Measurements from ENCODE around the gene TNFAIP1. TPM values are rescaled to one million over a fixed set of nuclear protein-coding genes. Genes with fewer than 3 reads are reported as not detected.

Gene TNFAIP1, protein sequence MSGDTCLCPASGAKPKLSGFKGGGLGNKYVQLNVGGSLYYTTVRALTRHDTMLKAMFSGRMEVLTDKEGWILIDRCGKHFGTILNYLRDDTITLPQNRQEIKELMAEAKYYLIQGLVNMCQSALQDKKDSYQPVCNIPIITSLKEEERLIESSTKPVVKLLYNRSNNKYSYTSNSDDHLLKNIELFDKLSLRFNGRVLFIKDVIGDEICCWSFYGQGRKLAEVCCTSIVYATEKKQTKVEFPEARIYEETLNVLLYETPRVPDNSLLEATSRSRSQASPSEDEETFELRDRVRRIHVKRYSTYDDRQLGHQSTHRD
- total RNA-seq = 22.8 and 26.0 TPM in 2 replicates

GRCh38 chr17:28335201-28335958 lies at the start of gene TNFAIP1, which contains the start of gene IFT20:
TSS of gene TNFAIP1 (plus strand) at chr17:28335761. CDS start at chr17:28339522, 3,761 bp downstream.
TSS of gene IFT20 (minus strand) at chr17:28335472. CDS start at chr17:28331985, 3,487 bp downstream.

GRCh38 chr17:28318759-28319597 lies 16.6 kb upstream of the TNFAIP1 start, which contains the start of gene TMEM97:
TSS of gene TMEM97 (plus strand) at chr17:28319200. CDS start at chr17:28319240, 40 bp downstream.

DNA sequence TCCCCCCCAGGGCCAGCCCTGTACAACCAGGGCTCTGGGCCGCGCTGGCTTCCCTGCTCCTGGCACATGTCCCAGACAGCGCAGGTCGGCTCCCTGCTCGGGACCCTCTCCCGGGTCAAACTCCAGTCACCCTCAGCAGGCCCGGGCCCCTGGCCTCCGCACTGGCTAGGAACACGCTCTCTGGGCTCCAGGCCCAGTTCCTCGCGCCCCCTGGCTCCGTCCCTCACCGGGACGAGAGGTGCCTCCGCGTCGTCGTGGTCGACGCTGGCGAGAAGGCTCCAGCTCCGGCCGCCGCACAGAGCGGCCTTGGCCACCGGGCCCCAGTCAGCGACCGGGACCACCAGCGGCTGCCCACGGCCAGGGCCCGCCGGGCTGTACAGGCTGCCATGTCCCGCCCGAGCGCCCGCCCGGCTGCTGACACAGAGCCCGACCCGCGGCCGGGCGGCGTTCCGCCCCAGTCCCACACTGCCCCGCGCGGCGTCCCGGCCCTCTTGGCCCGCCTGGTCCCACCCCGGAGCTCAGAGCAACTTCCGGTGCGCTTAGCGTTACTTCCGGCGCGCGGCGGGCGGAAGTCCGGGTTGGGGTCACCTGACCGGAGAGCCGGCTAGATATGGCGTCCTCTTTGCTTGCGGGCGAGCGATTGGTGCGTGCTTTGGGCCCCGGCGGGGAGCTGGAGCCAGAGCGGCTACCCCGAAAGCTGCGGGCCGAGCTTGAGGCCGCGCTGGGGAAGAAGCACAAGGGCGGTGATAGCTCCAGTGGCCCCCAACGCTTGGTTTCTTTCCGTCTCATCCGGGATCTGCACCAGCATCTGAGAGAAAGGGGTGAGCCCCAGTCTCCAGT lies 21.7 kb downstream of the TNFAIP1 start, which contains the start of gene POLDIP2:
Gene POLDIP2, minus strand, starts transcription at position 467 of the 840 bp plus-strand sequence. Its CDS starts 79 bp downstream, at position 388.

GRCh38 chr17:28364665-28365363 lies 29.3 kb downstream of the TNFAIP1 start, which contains the start of gene SEBOX:
TSS of gene SEBOX (minus strand) at chr17:28365199. CDS start at chr17:28365151, 48 bp downstream.

GRCh38 chr17:28370035-28370743 lies 34.6 kb downstream of the TNFAIP1 start, which contains the start of gene VTN:
TSS of gene VTN (minus strand) at chr17:28370307. CDS start at chr17:28370203, 104 bp downstream.

GRCh38 chr17:28371245-28372202 lies 36.0 kb downstream of the TNFAIP1 start, which contains the start of gene SARM1:
TSS of gene SARM1 (plus strand) at chr17:28371694. CDS start at chr17:28372033, 339 bp downstream.

Other genes starting within 250 kb of the TNFAIP1 start
- gene TMEM97, start 16.6 kb upstream of the TNFAIP1 start, total RNA-seq = 53.6 and 70.8 TPM in 2 replicates
- 29.9 and 36.4 TPM in 2 replicates for gene IFT20, start 289 bp upstream of the TNFAIP1 start, total RNA-seq
- gene POLDIP2, start 21.8 kb downstream of the TNFAIP1 start, total RNA-seq = 80.5 and 81.9 TPM in 2 replicates
- gene SEBOX, start 29.4 kb downstream of the TNFAIP1 start, total RNA-seq = not detected in 2 replicates
- not detected in 2 replicates for gene VTN, start 34.5 kb downstream of the TNFAIP1 start, total RNA-seq
- gene SARM1, start 35.9 kb downstream of the TNFAIP1 start, total RNA-seq = 8.0 and 8.5 TPM in 2 replicates
- gene SLC46A1, start 70.5 kb downstream of the TNFAIP1 start, total RNA-seq = 4.7 and 4.8 TPM in 2 replicates
- not detected in 2 replicates for gene SLC13A2, start 137.9 kb downstream of the TNFAIP1 start, total RNA-seq
- gene FOXN1, start 170.6 kb downstream of the TNFAIP1 start, total RNA-seq = not detected in 2 replicates
- gene UNC119, start 216.9 kb downstream of the TNFAIP1 start, total RNA-seq = 15.4 and 17.8 TPM in 2 replicates
- 34.2 and 42.0 TPM in 2 replicates for gene PIGS, start 235.8 kb downstream of the TNFAIP1 start, total RNA-seq
- 26.1 and 27.6 TPM in 2 replicates for gene ALDOC, start 241.1 kb downstream of the TNFAIP1 start, total RNA-seq

Measured in subcutaneous preadipocyte (primary cell).